ENCODE measurements around the gene PRSS8. TPM values are rescaled to one million over a fixed set of nuclear protein-coding genes. Genes with fewer than 3 reads are reported as not detected.

The PRSS8 gene
- total and polyA plus RNA-seq, 2 donors (not counting 1 experiment from before 2014, with no cell fraction given) = not detected

GRCh38 chr16:31125844-31126243, 9.7 kb downstream of the PRSS8 start:
- H3K36me3 ChIP-seq (ENCODE audit: control insufficient read depth, insufficient read depth, low read length) = peaks cover 3% of the 10 kb centered on the region
- no peak overlapping the region for H3K27ac ChIP-seq (ENCODE audit: insufficient read depth, low read length)
- TF ChIP-seq CTCF (conservative IDR thresholded peaks at IDR 0.05 in 1 of 2, IDR thresholded peaks at IDR 0.05 in 1 of 2; ENCODE audit: low read depth in 1 of 2, low read length in 2 of 2) (no peak), EZH2 (IDR thresholded peaks at IDR 0.05; ENCODE audit: low read length, missing control alignments) (no peak)
- no peak overlapping the region for H3K4me2 ChIP-seq (ENCODE audit: extremely low read depth, insufficient read depth, low read length)
- H4K20me1 ChIP-seq (ENCODE audit: control insufficient read depth, extremely low read depth, insufficient read depth, low read length) = no peaks in the 10 kb centered on the region
- no peak overlapping the region for H2AFZ ChIP-seq (ENCODE audit: low read length)
- H3K79me2 ChIP-seq (ENCODE audit: control insufficient read depth, insufficient read depth, low read length) = no peaks in the 10 kb centered on the region
- H3K9me3 ChIP-seq (ENCODE audit: control insufficient read depth, insufficient read depth, low read depth, low read length) = no peaks in the 10 kb centered on the region
- no peak overlapping the region for H3K9ac ChIP-seq (ENCODE audit: insufficient read depth, low read length)
- no peaks in the 10 kb centered on the region for H3K4me1 ChIP-seq (ENCODE audit: control insufficient read depth, extremely low read depth, insufficient read depth, low read length)
- no peak overlapping the region for H3K4me3 ChIP-seq (replicated peaks in 1 of 4; ENCODE audit: control extremely low read depth in 1 of 4, insufficient read depth in 1 of 4, low read depth in 3 of 4, low read length in 4 of 4)
- H3K27me3 ChIP-seq (ENCODE audit: control insufficient read depth, insufficient read depth, low read length) = no peaks in the 10 kb centered on the region
- DNase-seq (ENCODE audit: low read depth in 2 of 2) = no peak

- Histone ChIP-seq H3K9me3 (ENCODE audit: control insufficient read depth, insufficient read depth, low read depth, low read length) (no peaks in the 10 kb centered on the region), H3K4me3 (replicated peaks in 1 of 4; ENCODE audit: control extremely low read depth in 1 of 4, insufficient read depth in 1 of 4, low read depth in 3 of 4, low read length in 4 of 4) (no peak overlapping the region), H3K4me1 (ENCODE audit: control insufficient read depth, extremely low read depth, insufficient read depth, low read length) (peaks cover 5% of the 10 kb centered on the region), H4K20me1 (ENCODE audit: control insufficient read depth, extremely low read depth, insufficient read depth, low read length) (no peaks in the 10 kb centered on the region), H3K4me2 (ENCODE audit: extremely low read depth, insufficient read depth, low read length) (no peak overlapping the region), H2AFZ (ENCODE audit: low read length) (no peak overlapping the region), H3K27me3 (ENCODE audit: control insufficient read depth, insufficient read depth, low read length) (no peaks in the 10 kb centered on the region), H3K79me2 (ENCODE audit: control insufficient read depth, insufficient read depth, low read length) (peaks cover 15% of the 10 kb centered on the region), H3K27ac (ENCODE audit: insufficient read depth, low read length) (no peak overlapping the region), H3K9ac (ENCODE audit: insufficient read depth, low read length) (no peak overlapping the region), H3K36me3 (ENCODE audit: control insufficient read depth, insufficient read depth, low read length) (peaks cover 7% of the 10 kb centered on the region)
- no peak for TF ChIP-seq CTCF (conservative IDR thresholded peaks at IDR 0.05 in 1 of 2, IDR thresholded peaks at IDR 0.05 in 1 of 2; ENCODE audit: low read depth in 1 of 2, low read length in 2 of 2)
- no peak for TF ChIP-seq EZH2 (IDR thresholded peaks at IDR 0.05; ENCODE audit: low read length, missing control alignments)
- DNase-seq (ENCODE audit: low read depth in 2 of 2) = no peak
Measured at GRCh38 chr16:31120129-31120528, 15.4 kb downstream of the PRSS8 start.

GRCh38 chr16:31118223-31119155, 17.0 kb downstream of the PRSS8 start:
- Histone ChIP-seq H2AFZ (ENCODE audit: low read length) (peak overlapping the region; percentile 67), H3K9me3 (ENCODE audit: control insufficient read depth, insufficient read depth, low read depth, low read length) (no peaks in the 10 kb centered on the region), H3K4me2 (ENCODE audit: extremely low read depth, insufficient read depth, low read length) (peak overlapping the region; percentile 99), H3K36me3 (ENCODE audit: control insufficient read depth, insufficient read depth, low read length) (peaks cover 7% of the 10 kb centered on the region), H3K4me3 (replicated peaks in 1 of 4; ENCODE audit: control extremely low read depth in 1 of 4, insufficient read depth in 1 of 4, low read depth in 3 of 4, low read length in 4 of 4) (peak overlapping the region; percentile 87 to 96 (median 94)), H3K9ac (ENCODE audit: insufficient read depth, low read length) (peak overlapping the region; percentile 88), H3K79me2 (ENCODE audit: control insufficient read depth, insufficient read depth, low read length) (peaks cover 15% of the 10 kb centered on the region), H3K27me3 (ENCODE audit: control insufficient read depth, insufficient read depth, low read length) (no peaks in the 10 kb centered on the region), H4K20me1 (ENCODE audit: control insufficient read depth, extremely low read depth, insufficient read depth, low read length) (no peaks in the 10 kb centered on the region), H3K4me1 (ENCODE audit: control insufficient read depth, extremely low read depth, insufficient read depth, low read length) (peaks cover 5% of the 10 kb centered on the region), H3K27ac (ENCODE audit: insufficient read depth, low read length) (peak overlapping the region; percentile 99)
- no peak for TF ChIP-seq EZH2 (IDR thresholded peaks at IDR 0.05; ENCODE audit: low read length, missing control alignments)
- no peak for TF ChIP-seq CTCF (conservative IDR thresholded peaks at IDR 0.05 in 1 of 2, IDR thresholded peaks at IDR 0.05 in 1 of 2; ENCODE audit: low read depth in 1 of 2, low read length in 2 of 2)
- peak; percentile 52 to 69 for DNase-seq (ENCODE audit: low read depth in 2 of 2)

All from fibroblast of lung (primary cell).